Measurements from ENCODE around the gene ARL16. TPM values are rescaled to one million over a fixed set of nuclear protein-coding genes. Genes with fewer than 3 reads are reported as not detected.

ARL16 gene
- total RNA-seq, 2 donors from 2014 or later = 24.6 to 25.0 TPM

DNA sequence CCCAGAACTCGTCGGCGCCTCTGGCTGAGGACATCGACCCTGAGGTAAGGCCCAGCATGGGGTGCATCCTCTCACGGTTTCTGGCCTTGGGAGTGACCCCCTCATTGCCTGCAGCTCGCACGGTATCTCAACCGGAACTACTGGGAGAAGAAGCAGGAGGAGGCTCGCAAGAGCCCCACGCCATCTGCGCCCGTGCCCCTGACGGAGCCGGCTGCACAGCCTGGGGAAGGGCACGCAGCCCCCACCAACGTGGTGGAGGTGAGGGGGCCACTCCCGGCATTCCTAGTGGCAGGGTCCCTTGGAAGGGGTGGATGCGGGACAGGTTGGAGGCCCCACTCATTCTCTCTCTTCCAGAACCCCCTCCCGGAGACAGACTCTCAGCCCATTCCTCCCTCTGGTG lies 11.2 kb upstream of the ARL16 start:
- Histone ChIP-seq H3K4me3 (no peak overlapping the region), H3K9me3 (no peaks in the 10 kb centered on the region), H3K4me1 (no peaks in the 10 kb centered on the region), H3K9ac (ENCODE audit: low read depth in 2 of 2, low read length in 2 of 2) (no peak overlapping the region), H3K36me3 (peaks cover 6% of the 10 kb centered on the region), H3K27ac (no peak overlapping the region), H3K27me3 (no peaks in the 10 kb centered on the region)
- TF ChIP-seq, protein P1, sequence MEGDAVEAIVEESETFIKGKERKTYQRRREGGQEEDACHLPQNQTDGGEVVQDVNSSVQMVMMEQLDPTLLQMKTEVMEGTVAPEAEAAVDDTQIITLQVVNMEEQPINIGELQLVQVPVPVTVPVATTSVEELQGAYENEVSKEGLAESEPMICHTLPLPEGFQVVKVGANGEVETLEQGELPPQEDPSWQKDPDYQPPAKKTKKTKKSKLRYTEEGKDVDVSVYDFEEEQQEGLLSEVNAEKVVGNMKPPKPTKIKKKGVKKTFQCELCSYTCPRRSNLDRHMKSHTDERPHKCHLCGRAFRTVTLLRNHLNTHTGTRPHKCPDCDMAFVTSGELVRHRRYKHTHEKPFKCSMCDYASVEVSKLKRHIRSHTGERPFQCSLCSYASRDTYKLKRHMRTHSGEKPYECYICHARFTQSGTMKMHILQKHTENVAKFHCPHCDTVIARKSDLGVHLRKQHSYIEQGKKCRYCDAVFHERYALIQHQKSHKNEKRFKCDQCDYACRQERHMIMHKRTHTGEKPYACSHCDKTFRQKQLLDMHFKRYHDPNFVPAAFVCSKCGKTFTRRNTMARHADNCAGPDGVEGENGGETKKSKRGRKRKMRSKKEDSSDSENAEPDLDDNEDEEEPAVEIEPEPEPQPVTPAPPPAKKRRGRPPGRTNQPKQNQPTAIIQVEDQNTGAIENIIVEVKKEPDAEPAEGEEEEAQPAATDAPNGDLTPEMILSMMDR (IDR thresholded peaks at IDR 0.05) = no peak
- no peak for DNase-seq
- intact Hi-C loops (cut with DNase I) = no loop called here

DNA sequence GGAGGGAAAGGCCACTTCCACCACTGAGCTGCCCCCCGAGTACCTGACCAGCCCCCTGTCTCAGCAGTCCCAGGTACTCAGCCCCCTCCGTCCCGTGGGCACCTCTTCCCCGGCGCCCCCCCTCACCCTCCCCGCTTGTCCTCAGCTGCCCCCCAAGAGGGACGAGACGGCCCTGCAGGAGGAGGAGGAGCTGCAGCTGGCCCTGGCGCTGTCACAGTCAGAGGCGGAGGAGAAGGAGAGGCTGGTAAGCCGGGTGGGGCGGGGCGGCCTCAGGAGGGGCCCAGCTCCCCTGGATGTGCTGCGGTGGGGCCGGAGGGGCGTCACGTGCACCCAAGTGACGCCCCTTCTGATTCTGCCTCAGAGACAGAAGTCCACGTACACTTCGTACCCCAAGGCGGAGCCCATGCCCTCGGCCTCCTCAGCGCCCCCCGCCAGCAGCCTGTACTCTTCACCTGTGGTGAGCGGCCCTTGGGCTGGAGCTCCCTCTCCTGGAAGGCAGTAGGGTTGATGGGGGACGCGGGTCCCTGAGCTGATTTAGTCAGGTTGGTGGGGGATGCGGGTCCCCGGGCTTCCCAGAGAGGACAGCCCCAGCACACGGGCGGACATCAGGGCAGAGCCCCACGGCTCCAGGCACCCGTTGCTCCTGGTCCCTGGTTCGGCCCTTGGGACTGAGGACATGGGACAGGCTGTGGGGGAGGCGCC lies 10.1 kb upstream of the ARL16 start:
- no peaks in the 10 kb centered on the region for H3K27me3 ChIP-seq
- no peaks in the 10 kb centered on the region for H3K4me1 ChIP-seq
- no peak for DNase-seq
- TF ChIP-seq, protein P1 (IDR thresholded peaks at IDR 0.05) = no peak
- H3K27ac ChIP-seq = no peak overlapping the region
- H3K9ac ChIP-seq (ENCODE audit: low read depth in 2 of 2, low read length in 2 of 2) = no peak overlapping the region
- H3K4me3 ChIP-seq = no peak overlapping the region
- intact Hi-C loops (cut with DNase I) = no loop called here
- H3K9me3 ChIP-seq = no peaks in the 10 kb centered on the region
- H3K36me3 ChIP-seq = peaks cover 9% of the 10 kb centered on the region

DNA sequence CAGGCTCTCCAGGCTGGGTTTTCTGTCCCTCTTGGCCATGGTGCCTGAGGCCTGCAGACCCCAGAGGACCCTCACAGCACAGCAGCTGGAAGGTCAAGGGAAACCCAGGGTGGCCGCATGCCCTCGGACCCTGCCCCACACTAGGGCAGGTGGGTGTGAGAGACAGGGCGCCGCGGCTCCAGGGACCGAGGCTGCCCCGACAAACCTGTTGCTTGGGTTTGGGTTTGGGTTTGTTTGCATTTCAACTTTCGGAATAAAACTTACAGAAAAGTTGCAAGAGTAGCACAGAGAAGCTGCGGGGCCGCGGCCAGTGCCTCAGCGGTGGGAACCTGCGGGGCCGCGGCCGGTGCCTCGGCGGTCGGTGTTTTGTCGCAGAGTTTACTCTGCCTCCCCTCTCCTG lies 8.0 kb upstream of the ARL16 start:
- no peaks in the 10 kb centered on the region for H3K4me1 ChIP-seq
- intact Hi-C loops (cut with DNase I) = no loop called here
- no peak overlapping the region for H3K9ac ChIP-seq (ENCODE audit: low read depth in 2 of 2, low read length in 2 of 2)
- H3K27me3 ChIP-seq = no peaks in the 10 kb centered on the region
- H3K27ac ChIP-seq = no peak overlapping the region
- no peak overlapping the region for H3K4me3 ChIP-seq
- TF ChIP-seq, protein P1 (IDR thresholded peaks at IDR 0.05) = no peak
- no peak for DNase-seq
- H3K9me3 ChIP-seq = no peaks in the 10 kb centered on the region
- peaks cover 18% of the 10 kb centered on the region for H3K36me3 ChIP-seq

DNA sequence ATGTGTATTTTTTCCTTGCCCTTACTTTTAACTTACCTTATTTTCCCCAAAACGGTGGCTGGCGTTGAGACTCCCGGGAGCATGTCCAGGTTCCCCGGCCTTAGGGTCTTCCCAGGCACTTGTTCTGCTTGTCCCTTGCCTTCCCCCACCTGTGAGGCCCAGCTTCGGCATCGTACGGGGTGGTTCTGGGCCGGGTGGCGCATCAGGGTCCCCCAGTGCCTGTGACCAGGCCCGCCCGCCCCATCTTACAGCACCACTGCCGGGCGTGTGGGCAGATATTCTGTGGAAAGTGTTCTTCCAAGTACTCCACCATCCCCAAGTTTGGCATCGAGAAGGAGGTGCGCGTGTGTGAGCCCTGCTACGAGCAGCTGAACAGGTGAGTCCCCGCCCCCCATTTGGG lies 7.6 kb upstream of the ARL16 start:
- Histone ChIP-seq H3K36me3 (peaks cover 23% of the 10 kb centered on the region), H3K4me3 (no peak overlapping the region), H3K27ac (no peak overlapping the region), H3K9ac (ENCODE audit: low read depth in 2 of 2, low read length in 2 of 2) (no peak overlapping the region), H3K27me3 (no peaks in the 10 kb centered on the region), H3K9me3 (no peaks in the 10 kb centered on the region), H3K4me1 (no peaks in the 10 kb centered on the region)
- intact Hi-C loops (cut with DNase I) = no loop called here
- TF ChIP-seq, protein P1 (IDR thresholded peaks at IDR 0.05) = no peak
- DNase-seq = no peak

DNA sequence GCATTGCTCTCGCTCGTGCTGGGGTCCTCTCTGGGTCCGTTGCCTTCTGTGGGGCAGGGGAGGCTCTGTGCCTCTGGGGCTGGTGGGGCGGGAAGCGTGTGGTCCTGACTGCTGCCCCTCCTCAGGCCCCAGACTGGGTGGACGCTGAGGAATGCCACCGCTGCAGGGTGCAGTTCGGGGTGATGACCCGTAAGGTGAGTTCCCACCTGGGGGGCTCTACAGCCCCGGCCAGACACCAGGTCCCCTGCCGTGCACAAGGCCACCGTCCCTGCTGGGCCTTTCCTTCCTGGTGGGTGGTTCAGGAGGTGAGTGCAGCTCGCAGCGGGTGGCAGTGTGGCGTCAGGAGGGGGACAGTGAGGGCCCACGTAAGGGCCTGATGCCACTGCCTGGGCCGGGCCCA lies 7.0 kb upstream of the ARL16 start:
- DNase-seq = no peak
- Histone ChIP-seq H3K4me3 (no peak overlapping the region), H3K27ac (no peak overlapping the region), H3K27me3 (no peaks in the 10 kb centered on the region), H3K4me1 (no peaks in the 10 kb centered on the region), H3K36me3 (peaks cover 23% of the 10 kb centered on the region), H3K9ac (ENCODE audit: low read depth in 2 of 2, low read length in 2 of 2) (no peak overlapping the region), H3K9me3 (no peaks in the 10 kb centered on the region)
- intact Hi-C loops (cut with DNase I) = no loop called here
- TF ChIP-seq, protein P1 (IDR thresholded peaks at IDR 0.05) = no peak
